ENCODE measurements around the gene PMP22.

DNA sequence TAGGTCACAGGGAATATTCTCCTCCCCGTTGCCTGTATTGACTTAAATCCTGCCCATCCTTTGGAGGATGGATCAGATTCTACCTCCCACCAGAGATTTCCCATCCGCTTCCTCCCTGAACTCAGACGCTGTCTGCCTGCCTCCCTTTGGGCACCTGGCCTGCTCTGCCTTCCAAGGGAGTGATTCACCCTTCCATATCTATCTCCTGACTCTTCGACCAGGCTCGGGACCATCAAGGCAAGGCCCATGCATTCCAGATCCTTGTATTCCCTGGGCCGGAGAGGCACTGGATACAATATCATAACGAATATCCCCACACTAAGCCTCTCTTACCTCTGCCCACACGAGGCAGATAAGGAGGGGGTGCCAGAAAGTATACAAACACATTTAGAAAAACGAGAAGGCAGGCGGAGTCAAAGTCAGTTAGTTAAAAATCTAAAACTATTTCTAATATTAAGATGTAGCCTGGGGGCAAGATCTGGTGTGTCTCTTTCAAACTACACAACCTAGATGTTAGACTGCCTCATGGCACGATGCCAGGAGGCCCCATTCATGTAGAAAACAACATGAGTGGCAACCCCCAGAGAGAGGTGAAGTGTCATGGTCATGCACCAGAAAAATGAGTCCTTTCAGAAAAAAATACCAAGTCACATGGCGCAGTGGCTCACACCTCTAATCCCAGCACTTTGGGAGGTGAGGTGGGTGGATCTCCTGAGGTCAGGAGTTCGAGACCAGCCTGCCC is 9.2 kb downstream of the PMP22 start:
- TF ChIP-seq, protein P1, sequence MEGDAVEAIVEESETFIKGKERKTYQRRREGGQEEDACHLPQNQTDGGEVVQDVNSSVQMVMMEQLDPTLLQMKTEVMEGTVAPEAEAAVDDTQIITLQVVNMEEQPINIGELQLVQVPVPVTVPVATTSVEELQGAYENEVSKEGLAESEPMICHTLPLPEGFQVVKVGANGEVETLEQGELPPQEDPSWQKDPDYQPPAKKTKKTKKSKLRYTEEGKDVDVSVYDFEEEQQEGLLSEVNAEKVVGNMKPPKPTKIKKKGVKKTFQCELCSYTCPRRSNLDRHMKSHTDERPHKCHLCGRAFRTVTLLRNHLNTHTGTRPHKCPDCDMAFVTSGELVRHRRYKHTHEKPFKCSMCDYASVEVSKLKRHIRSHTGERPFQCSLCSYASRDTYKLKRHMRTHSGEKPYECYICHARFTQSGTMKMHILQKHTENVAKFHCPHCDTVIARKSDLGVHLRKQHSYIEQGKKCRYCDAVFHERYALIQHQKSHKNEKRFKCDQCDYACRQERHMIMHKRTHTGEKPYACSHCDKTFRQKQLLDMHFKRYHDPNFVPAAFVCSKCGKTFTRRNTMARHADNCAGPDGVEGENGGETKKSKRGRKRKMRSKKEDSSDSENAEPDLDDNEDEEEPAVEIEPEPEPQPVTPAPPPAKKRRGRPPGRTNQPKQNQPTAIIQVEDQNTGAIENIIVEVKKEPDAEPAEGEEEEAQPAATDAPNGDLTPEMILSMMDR (IDR thresholded peaks at IDR 0.05 in 4 of 5, conservative IDR thresholded peaks at IDR 0.05 in 1 of 5) = no peak
- TF ChIP-seq POLR2A (IDR thresholded peaks at IDR 0.05) = no peak

Measured in gastrocnemius medialis (tissue), 4 donors.